ENCODE results near the gene CDCA5.

CDCA5 gene

DNA sequence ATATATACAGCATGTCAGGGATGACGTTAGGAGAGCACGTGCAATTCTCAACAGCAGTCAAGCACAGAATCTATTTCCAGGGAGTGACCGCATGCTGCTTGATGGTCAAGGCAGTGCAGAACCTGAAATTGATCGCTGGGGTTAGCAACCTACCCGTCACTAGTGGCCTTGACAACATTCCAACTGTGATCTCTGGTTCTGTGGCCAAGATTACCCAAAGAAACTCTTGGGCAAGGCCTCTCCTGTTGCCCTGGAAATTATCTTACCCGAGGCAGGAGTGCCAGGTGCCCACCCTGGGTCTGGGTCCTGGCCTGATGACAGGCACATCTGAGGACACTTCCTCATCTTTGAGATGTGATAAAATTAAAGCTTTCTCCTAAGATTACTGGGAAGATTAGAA, 30.0 kb upstream of the CDCA5 start:
- DNase-seq (ENCODE audit: insufficient read length, low spot score) (no peak), FAIRE-seq (no peak)
- TF ChIP-seq POLR2A (IDR thresholded peaks at IDR 0.05; ENCODE audit: low read depth, low read length) (no peak; the same call in 1 of the 2 replicates), POU2F2 (IDR thresholded peaks at IDR 0.05; ENCODE audit: low read depth, low read length) (no peak), SPI1 (IDR thresholded peaks at IDR 0.05; ENCODE audit: low read depth, low read length) (no peak), PAX5 (IDR thresholded peaks at IDR 0.05; ENCODE audit: insufficient read depth, low read length, severe bottlenecking) (no peak), TAF1 (IDR thresholded peaks at IDR 0.05; ENCODE audit: low read depth, low read length) (no peak), POLR2AphosphoS5 (IDR thresholded peaks at IDR 0.05; ENCODE audit: low read depth, low read length) (no peak)

GRCh38 chr11:65113361-65113756, 29.5 kb upstream of the CDCA5 start:
- no peak for FAIRE-seq
- no peak for DNase-seq (ENCODE audit: insufficient read length, low spot score)
- TF ChIP-seq POLR2A (IDR thresholded peaks at IDR 0.05; ENCODE audit: low read depth, low read length) = no peak
- no peak for TF ChIP-seq PAX5 (IDR thresholded peaks at IDR 0.05; ENCODE audit: insufficient read depth, low read length, severe bottlenecking)
- TF ChIP-seq TAF1 (IDR thresholded peaks at IDR 0.05; ENCODE audit: low read depth, low read length) = no peak
- no peak for TF ChIP-seq POU2F2 (IDR thresholded peaks at IDR 0.05; ENCODE audit: low read depth, low read length)
- TF ChIP-seq POLR2AphosphoS5 (IDR thresholded peaks at IDR 0.05; ENCODE audit: low read depth, low read length) = no peak
- no peak for TF ChIP-seq SPI1 (IDR thresholded peaks at IDR 0.05; ENCODE audit: low read depth, low read length)

DNA sequence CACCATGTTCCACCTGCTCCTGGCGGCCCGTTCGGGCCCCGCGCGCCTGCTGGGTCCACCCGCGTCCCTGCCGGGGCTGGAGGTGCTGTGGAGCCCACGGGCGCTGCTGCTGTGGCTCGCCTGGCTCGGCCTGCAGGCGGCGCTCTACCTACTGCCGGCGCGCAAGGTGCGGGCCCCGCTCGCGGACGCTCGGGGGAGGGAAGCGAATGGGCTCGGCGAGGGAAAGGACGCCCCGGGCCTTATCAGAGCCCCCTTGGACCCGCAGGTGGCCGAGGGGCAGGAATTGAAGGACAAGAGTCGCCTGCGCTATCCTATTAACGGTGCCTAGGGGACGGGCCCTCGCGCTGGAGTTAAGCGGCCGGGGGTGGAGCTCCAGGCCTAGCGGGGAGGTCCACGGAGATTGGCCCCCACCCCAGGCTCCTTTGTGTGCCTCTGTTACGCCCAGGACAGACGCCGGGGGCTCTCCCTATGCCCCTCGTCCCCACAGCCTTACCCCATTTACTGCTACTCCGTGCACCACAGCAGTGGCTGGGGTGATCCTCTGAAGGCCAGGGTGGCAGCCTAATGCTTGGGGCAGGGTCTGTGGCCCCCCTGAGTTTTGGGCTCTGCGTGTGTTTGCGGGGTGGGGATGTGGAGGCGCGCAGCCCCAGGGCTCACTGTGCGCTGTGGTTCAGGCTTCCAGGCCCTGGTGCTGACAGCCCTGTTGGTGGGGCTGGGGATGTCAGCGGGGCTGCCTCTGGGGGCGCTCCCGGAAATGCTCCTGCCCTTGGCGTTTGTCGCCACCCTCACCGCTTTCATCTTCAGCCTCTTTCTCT, 28.9 kb upstream of the CDCA5 start:
- TF ChIP-seq POLR2A (IDR thresholded peaks at IDR 0.05; ENCODE audit: low read depth, low read length) = no peak; the same call in 1 of the 2 replicates
- TF ChIP-seq TAF1 (IDR thresholded peaks at IDR 0.05; ENCODE audit: low read depth, low read length) = 0 out of 2 replicates have a peak, but pooled peaks have one; percentile 25
- no peak for TF ChIP-seq SPI1 (IDR thresholded peaks at IDR 0.05; ENCODE audit: low read depth, low read length)
- TF ChIP-seq PAX5 (IDR thresholded peaks at IDR 0.05; ENCODE audit: insufficient read depth, low read length, severe bottlenecking) = no peak
- TF ChIP-seq POU2F2 (IDR thresholded peaks at IDR 0.05; ENCODE audit: low read depth, low read length) = 0 out of 2 replicates have a peak, but pooled peaks have one; percentile 58
- TF ChIP-seq POLR2AphosphoS5 (IDR thresholded peaks at IDR 0.05; ENCODE audit: low read depth, low read length) = no peak
- DNase-seq (ENCODE audit: insufficient read length, low spot score) (peak; percentile 73), FAIRE-seq (peak; percentile 95)

- TF ChIP-seq POU2F2 (IDR thresholded peaks at IDR 0.05; ENCODE audit: low read depth, low read length) (0 out of 2 replicates have a peak, but pooled peaks have one; percentile 27), POLR2A (IDR thresholded peaks at IDR 0.05; ENCODE audit: low read depth, low read length) (peak; percentile 86), TAF1 (IDR thresholded peaks at IDR 0.05; ENCODE audit: low read depth, low read length) (no peak), POLR2AphosphoS5 (IDR thresholded peaks at IDR 0.05; ENCODE audit: low read depth, low read length) (peak; percentile 76)
- DNase-seq (ENCODE audit: insufficient read length, low spot score) (peak; percentile 97), FAIRE-seq (peak; percentile 97)
These were observed 28.1 kb upstream of the CDCA5 start, which contains the start of gene TM7SF2 for GRCh38 chr11:65111744-65112545. Gene TM7SF2, plus strand, starts transcription at chr11:65111872. Its CDS starts 144 bp downstream, at chr11:65112016.

DNA sequence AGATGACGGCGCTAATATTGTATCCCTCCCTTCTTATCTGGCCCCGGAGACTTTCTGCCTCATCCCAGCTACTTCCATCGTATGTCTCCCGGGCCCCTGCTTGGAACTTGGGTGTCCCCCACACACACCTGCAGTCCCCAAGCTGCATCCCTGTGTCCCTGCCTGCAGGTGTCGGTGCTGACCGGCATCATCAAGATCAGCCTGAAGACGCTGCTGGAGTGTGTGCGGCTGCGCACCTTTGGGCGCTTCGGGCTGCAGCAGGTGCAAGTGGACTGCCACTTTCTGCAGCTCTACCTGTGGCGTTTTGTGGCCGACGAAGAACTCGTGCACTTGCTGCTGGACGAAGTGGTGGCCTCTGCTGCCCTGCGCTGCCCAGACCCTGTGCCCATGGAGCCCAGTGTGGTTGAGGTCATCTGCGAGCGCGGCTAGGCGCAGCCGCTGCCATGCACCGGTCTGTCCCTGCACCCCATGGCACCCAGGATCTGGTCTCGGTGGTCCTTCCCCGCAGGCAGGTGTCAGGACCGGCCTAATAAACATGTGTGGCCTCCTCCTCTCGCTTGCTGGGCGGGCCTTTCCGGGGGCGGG, 27.4 kb upstream of the CDCA5 start:
- TF ChIP-seq POLR2A (IDR thresholded peaks at IDR 0.05; ENCODE audit: low read depth, low read length) (no peak; the same call in 1 of the 2 replicates), PAX5 (IDR thresholded peaks at IDR 0.05; ENCODE audit: insufficient read depth, low read length, severe bottlenecking) (no peak), POU2F2 (IDR thresholded peaks at IDR 0.05; ENCODE audit: low read depth, low read length) (no peak), SPI1 (IDR thresholded peaks at IDR 0.05; ENCODE audit: low read depth, low read length) (no peak), POLR2AphosphoS5 (IDR thresholded peaks at IDR 0.05; ENCODE audit: low read depth, low read length) (peak; percentile 2; the same call in 1 of the 2 replicates), TAF1 (IDR thresholded peaks at IDR 0.05; ENCODE audit: low read depth, low read length) (no peak)
- no peak for DNase-seq (ENCODE audit: insufficient read length, low spot score)
- FAIRE-seq = no peak

DNA sequence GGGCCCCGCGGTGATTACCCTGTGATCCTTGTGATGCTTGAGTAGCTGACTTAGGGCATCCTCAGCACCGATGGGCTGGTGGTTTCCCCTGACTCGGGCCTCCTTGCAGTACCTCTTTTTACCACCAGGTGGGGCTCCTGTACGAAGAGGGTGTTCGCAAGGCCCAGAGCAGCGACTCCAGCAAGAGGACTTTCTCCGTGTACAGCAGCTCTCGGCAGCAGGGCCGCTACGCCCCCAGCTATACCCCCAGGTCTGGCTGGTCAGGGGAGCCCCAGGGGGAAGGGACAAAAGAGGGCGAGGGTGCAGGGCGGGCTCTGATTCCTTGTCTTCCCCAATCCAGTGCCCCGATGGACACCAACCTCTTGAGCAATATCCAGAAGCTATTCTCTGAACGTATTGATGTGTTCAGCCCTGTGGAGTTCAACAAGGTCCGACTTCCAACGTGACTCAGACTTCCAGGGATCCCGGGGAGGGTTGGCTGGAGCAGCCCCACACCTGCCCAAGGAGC, 26.6 kb upstream of the CDCA5 start:
- DNase-seq (ENCODE audit: insufficient read length, low spot score) (peak; percentile 88), FAIRE-seq (peak; percentile 97)
- TF ChIP-seq PAX5 (IDR thresholded peaks at IDR 0.05; ENCODE audit: insufficient read depth, low read length, severe bottlenecking) (no peak), SPI1 (IDR thresholded peaks at IDR 0.05; ENCODE audit: low read depth, low read length) (no peak), POLR2A (IDR thresholded peaks at IDR 0.05; ENCODE audit: low read depth, low read length) (no peak), POLR2AphosphoS5 (IDR thresholded peaks at IDR 0.05; ENCODE audit: low read depth, low read length) (no peak), TAF1 (IDR thresholded peaks at IDR 0.05; ENCODE audit: low read depth, low read length) (no peak), POU2F2 (IDR thresholded peaks at IDR 0.05; ENCODE audit: low read depth, low read length) (no peak)

DNA sequence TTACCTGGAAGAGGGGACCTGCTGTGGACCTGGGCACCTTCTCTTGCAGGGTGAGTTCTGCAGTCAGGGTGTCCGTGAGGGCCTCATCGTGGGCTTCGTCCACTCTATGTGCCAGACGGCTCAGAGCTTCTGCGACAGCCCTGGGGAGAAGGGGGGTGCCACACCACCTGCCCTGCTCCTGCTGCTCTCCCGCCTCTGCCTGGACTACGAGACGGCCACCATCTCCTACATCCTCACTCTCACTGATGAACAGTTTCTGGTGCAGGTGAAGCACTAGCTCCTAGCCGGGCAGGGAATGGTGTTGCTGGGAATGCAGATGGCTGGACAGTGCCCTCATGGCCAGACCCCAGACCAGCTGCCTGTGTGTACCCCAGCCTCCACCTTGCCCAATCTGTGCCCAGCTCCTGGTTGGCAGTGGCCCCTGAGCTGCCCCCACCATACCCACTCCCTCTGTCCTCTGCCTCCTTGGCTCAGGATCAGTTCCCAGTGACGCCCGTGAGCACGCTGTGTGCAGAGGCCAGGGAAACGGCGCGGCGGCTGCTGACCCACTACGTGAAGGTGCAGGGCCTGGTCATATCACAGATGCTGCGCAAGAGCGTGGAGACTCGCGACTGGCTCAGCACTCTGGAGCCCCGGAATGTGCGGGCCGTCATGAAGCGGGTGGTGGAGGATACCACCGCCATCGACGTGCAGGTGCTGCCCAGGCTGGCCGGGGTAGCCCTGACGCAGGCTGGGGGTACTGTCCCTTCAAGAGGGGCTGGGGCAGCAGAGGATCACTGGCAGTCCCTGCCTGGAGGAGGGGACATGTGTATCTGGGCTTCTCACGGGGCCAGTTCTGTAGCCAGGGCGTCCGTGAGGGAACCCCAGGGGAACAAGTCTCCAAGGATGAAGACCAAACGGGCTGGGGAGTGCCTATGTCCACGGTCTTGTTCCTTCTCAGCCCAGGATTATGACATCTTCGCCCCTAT, 25.7 kb upstream of the CDCA5 start:
- DNase-seq (ENCODE audit: insufficient read length, low spot score) = no peak
- TF ChIP-seq TAF1 (IDR thresholded peaks at IDR 0.05; ENCODE audit: low read depth, low read length) = no peak
- TF ChIP-seq SPI1 (IDR thresholded peaks at IDR 0.05; ENCODE audit: low read depth, low read length) = no peak
- TF ChIP-seq POLR2A (IDR thresholded peaks at IDR 0.05; ENCODE audit: low read depth, low read length) = no peak
- TF ChIP-seq POU2F2 (IDR thresholded peaks at IDR 0.05; ENCODE audit: low read depth, low read length) = no peak
- TF ChIP-seq PAX5 (IDR thresholded peaks at IDR 0.05; ENCODE audit: insufficient read depth, low read length, severe bottlenecking) = no peak
- no peak for TF ChIP-seq POLR2AphosphoS5 (IDR thresholded peaks at IDR 0.05; ENCODE audit: low read depth, low read length)
- FAIRE-seq = no peak

Data from GM12891 (cell line).